GM21717 (cell line): ENCODE results near the gene OSTN.
"Not testable (repeated sequence)": the region's sequence is repeated elsewhere in the genome, so short reads cannot be mapped to it uniquely, and the experiment has no call there.

ENCODE experiments used
- ATAC-seq: cut with Tn5 transposase; IDR thresholded peaks from one replicate; pipeline ENCODE4 v1.9.1; 2021; ENCODE audit warnings: mild to moderate bottlenecking, moderate library complexity; ENCODE audit not compliant: unreplicated experiment

OSTN gene

GRCh38 chr3:191198932-191199331 is at the start of gene OSTN:
OSTN (plus strand) TSS chr3:191199241; CDS start chr3:191212533, 13,292 bp downstream.
- no peak for ATAC-seq

GRCh38 chr3:191151653-191152052 is 47.4 kb upstream of the OSTN start:
- no peak for ATAC-seq

GRCh38 chr3:191154827-191155226 is 44.2 kb upstream of the OSTN start:
- ATAC-seq = no peak

GRCh38 chr3:191158247-191158646 is 40.8 kb upstream of the OSTN start:
- ATAC-seq = no peak

GRCh38 chr3:191158815-191159214 is 40.2 kb upstream of the OSTN start:
- ATAC-seq = no peak

- ATAC-seq = no peak
These were observed 33.2 kb upstream of the OSTN start for GRCh38 chr3:191165802-191166201.

- no peak for ATAC-seq
These were observed 32.7 kb upstream of the OSTN start for GRCh38 chr3:191166368-191166767.

GRCh38 chr3:191169566-191169965 is 29.5 kb upstream of the OSTN start:
- ATAC-seq = no peak

GRCh38 chr3:191170097-191170496 is 28.9 kb upstream of the OSTN start:
- peak; percentile 58 for ATAC-seq

- no peak for ATAC-seq
These were observed 23.9 kb upstream of the OSTN start for GRCh38 chr3:191175102-191175501.

GRCh38 chr3:191176038-191176785 is 22.8 kb upstream of the OSTN start:
- ATAC-seq = no peak

- ATAC-seq = not testable (repeated sequence)
These were observed 13.7 kb upstream of the OSTN start for GRCh38 chr3:191185382-191185781.

- not testable (repeated sequence) for ATAC-seq
These were observed 10.8 kb upstream of the OSTN start for GRCh38 chr3:191188246-191188645.

GRCh38 chr3:191192270-191192669 is 6.8 kb upstream of the OSTN start:
- ATAC-seq = not testable (repeated sequence)

GRCh38 chr3:191192941-191193340 is 6.1 kb upstream of the OSTN start:
- no peak for ATAC-seq

- ATAC-seq = no peak
These were observed 1.2 kb upstream of the OSTN start for GRCh38 chr3:191197761-191198306.

GRCh38 chr3:191198480-191198879 is 561 bp upstream of the OSTN start:
- no peak for ATAC-seq

GRCh38 chr3:191210032-191210431 is 11.0 kb downstream of the OSTN start:
- no peak for ATAC-seq

GRCh38 chr3:191216510-191216909 is 17.5 kb downstream of the OSTN start:
- ATAC-seq = no peak

GRCh38 chr3:191217301-191217700 is 18.3 kb downstream of the OSTN start:
- ATAC-seq = no peak

- ATAC-seq = no peak
These were observed 21.9 kb downstream of the OSTN start for GRCh38 chr3:191220908-191221307.

- no peak for ATAC-seq
These were observed 22.6 kb downstream of the OSTN start for GRCh38 chr3:191221638-191222037.

- ATAC-seq = no peak
These were observed 28.5 kb downstream of the OSTN start for GRCh38 chr3:191227541-191227940.
